ENCODE data around the gene ARSG. TPM values are rescaled to one million over a fixed set of nuclear protein-coding genes. Genes with fewer than 3 reads are reported as not detected.

ARSG gene
- total and polyA plus RNA-seq, 12 donors, result 2.1 to 49.6 (median 12.7) TPM

MicroRNA genes within 50 kb of the gene (microRNA counts, 767-probe panel; counts per million panel counts)
- microRNA hsa-miR-635, result 0 counts per million in 2 donors

Small RNA genes within 50 kb of the gene (microRNA-seq; reads per million reads assigned to microRNA genes)
- 0 reads per million in 3 donors for gene MIR635

Small RNA genes within 50 kb of the gene (small RNA-seq; reads per million reads assigned to genes)
- 0 reads per million in 2 donors for gene MIR635

Other genes with a start within 250 kb of the ARSG start
- gene AMZ2, start 43.5 kb upstream of the ARSG start, total RNA-seq, result 100 to 1,000 TPM in 1 of 9 donors, 10 to 100 TPM in 8; 55.5 to 113 (median 77.7) TPM
- 100 to 1,000 TPM in 2 of 3 donors, 10 to 100 TPM in 1; 82.6 to 135 (median 135) TPM for gene AMZ2, start 43.5 kb upstream of the ARSG start, polyA plus RNA-seq
- 10 to 100 TPM in 1 of 9 donors, 1 to 10 TPM in 7, under 1 TPM in 1; 0.84 to 83.0 (median 2.6) TPM for gene SLC16A6, start 368 bp upstream of the ARSG start, total RNA-seq
- gene SLC16A6, start 368 bp upstream of the ARSG start, polyA plus RNA-seq, result 10 to 100 TPM in 1 of 3 donors, 1 to 10 TPM in 1, under 1 TPM in 1; 0.47 to 59.7 (median 1.1) TPM
- 100 to 1,000 TPM in 1 of 9 donors, 10 to 100 TPM in 8; 26.4 to 148 (median 49.6) TPM for gene WIPI1, start 166.0 kb downstream of the ARSG start, total RNA-seq
- gene WIPI1, start 166.0 kb downstream of the ARSG start, polyA plus RNA-seq, result 10 to 100 TPM; 19.3 to 38.2 (median 23.5) TPM
- gene PRKAR1A, start 220.9 kb downstream of the ARSG start, total RNA-seq, result 100 to 1,000 TPM; 138 to 585 (median 393) TPM
- 100 to 1,000 TPM in 1 of 3 donors, 10 to 100 TPM in 2; 56.3 to 428 (median 84.1) TPM for gene PRKAR1A, start 220.9 kb downstream of the ARSG start, polyA plus RNA-seq